Measurements from ENCODE around the gene ZNF629. TPM values are rescaled to one million over a fixed set of nuclear protein-coding genes. Genes with fewer than 3 reads are reported as not detected.
A peak's percentile ranks its signal among the peaks of the same experiment; 100 is the strongest.

The ZNF629 gene
- total and polyA plus RNA-seq, 11 donors: 11.2 to 30.9 (median 19.9) TPM

GRCh38 chr16:30746638-30747175, 40.3 kb downstream of the ZNF629 start:
- no peak for DNase-seq
- H3K9me3 ChIP-seq: no peaks in the 10 kb centered on the region
- H3K36me3 ChIP-seq: peaks cover 0 to 48% (median 35%) of the 10 kb centered on the region in 9 donors
- H3K27me3 ChIP-seq: no peaks in the 10 kb centered on the region
- WGBS, 4 donors: 90 to 93% (median 92%) methylated on average over 9 of the region's 9 CpGs
- H3K4me3 ChIP-seq: no peak overlapping the region
- H3K4me1 ChIP-seq: peaks cover 0 to 25% (median 7%) of the 10 kb centered on the region in 12 donors
- ATAC-seq: no peak
- TF ChIP-seq POLR2A (IDR thresholded peaks at IDR 0.05): no peak
- TF ChIP-seq, protein P1, sequence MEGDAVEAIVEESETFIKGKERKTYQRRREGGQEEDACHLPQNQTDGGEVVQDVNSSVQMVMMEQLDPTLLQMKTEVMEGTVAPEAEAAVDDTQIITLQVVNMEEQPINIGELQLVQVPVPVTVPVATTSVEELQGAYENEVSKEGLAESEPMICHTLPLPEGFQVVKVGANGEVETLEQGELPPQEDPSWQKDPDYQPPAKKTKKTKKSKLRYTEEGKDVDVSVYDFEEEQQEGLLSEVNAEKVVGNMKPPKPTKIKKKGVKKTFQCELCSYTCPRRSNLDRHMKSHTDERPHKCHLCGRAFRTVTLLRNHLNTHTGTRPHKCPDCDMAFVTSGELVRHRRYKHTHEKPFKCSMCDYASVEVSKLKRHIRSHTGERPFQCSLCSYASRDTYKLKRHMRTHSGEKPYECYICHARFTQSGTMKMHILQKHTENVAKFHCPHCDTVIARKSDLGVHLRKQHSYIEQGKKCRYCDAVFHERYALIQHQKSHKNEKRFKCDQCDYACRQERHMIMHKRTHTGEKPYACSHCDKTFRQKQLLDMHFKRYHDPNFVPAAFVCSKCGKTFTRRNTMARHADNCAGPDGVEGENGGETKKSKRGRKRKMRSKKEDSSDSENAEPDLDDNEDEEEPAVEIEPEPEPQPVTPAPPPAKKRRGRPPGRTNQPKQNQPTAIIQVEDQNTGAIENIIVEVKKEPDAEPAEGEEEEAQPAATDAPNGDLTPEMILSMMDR (IDR thresholded peaks at IDR 0.05): no peak
- peak overlapping the region in 1 of 12 donors; percentile 84 for H3K27ac ChIP-seq
- intact Hi-C loops (cut with DNase I): loop anchor here in 1 of 10 donors (5.0 to 10.0 kb wide), 2 partner anchors 49 to 168 kb away; partner anchors contain the start of gene SRCAP

DNA sequence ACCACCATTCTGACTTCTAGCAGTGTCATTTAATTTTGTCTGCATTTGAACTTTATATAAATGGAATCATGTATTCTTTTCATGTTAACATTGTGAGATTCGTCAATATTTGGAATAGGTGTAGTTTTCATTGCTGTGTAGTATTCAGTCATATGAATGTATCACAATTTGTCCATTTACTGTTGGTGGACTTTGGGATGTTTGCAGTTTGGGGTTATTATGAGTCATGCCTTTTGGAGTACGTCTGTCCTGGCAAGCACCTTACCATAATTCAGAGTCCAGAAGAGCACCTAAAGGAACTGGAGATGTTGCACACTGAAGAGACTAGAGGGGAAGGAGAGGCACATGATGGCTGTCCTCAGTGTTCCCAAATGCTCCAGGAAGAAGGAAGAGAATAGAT, 41.9 kb downstream of the ZNF629 start:
- H3K27ac ChIP-seq: peak overlapping the region in 2 of 12 donors; percentile 63 to 82
- no peak for ATAC-seq
- intact Hi-C loops (cut with DNase I): loop anchor here in 1 of 10 donors (5.0 to 10.0 kb wide), 2 partner anchors 48 to 170 kb away; partner anchors contain the start of gene SRCAP

DNA sequence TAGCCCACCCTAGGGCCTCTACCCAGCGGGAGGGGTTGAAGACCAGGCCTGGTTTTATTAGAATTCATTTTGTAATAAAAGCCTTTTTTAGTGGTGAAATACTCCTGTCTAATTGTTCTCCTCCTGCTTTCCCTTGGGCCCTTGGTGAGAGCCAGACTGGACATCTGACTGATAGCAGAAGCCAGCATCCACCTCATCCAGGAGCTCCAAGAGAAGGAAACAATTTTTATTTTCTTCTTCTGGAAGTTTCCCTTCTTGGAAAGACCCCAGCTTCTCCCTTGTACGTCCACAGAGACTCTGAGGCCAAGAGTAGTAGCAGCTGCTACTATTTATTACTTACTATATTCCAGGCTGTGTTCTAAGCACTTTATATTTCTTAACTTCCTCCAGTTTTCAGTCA, 42.8 kb downstream of the ZNF629 start:
- peaks cover 0 to 55% (median 31%) of the 10 kb centered on the region in 9 donors for H3K36me3 ChIP-seq
- intact Hi-C loops (cut with DNase I): loop anchor here in 2 of 10 donors (5.0 to 10.0 kb wide), 2 partner anchors 42 to 171 kb away; no protein-coding TSS in a partner anchor
- WGBS, 4 donors: 54 to 77% (median 72%) methylated on average over 2 of the region's 2 CpGs

More for the DNA sequence above, 41.9 kb downstream of the ZNF629 start:
- no peaks in the 10 kb centered on the region for H3K27me3 ChIP-seq
- no peak for DNase-seq
- H3K4me3 ChIP-seq: no peak overlapping the region
- 79 to 85% (median 79%) methylated on average over 2 of the region's 2 CpGs for WGBS, 4 donors
- peaks cover 0 to 42% (median 24%) of the 10 kb centered on the region in 12 donors for H3K4me1 ChIP-seq
- H3K36me3 ChIP-seq: peaks cover 0 to 49% (median 25%) of the 10 kb centered on the region in 9 donors
- TF ChIP-seq, protein P1 (IDR thresholded peaks at IDR 0.05): no peak
- H3K9me3 ChIP-seq: no peaks in the 10 kb centered on the region

DNA sequence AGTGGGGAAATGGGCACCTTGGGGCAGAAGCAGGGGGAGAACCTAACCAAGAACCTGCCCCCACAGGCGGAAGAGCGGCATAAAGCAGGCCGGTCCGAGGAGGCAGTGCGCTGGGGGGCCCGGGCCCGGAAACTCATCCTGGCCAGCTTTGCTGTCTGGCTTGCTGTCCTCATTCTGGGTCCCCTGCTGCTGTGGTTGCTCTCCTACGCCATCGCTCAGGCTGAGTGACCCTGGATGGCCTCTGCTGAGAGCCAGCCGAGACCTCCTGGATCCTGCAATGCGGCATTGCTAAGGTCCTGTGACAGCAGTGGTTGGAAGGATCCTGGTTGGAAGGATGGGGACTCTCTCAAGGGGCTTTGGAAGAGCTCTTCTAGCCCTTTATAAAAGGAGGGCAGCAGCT, 43.3 kb downstream of the ZNF629 start:
- peak in 1 of 4 donors; percentile 11 for ATAC-seq

More for the DNA sequence above, 42.8 kb downstream of the ZNF629 start:
- TF ChIP-seq POLR2A (IDR thresholded peaks at IDR 0.05): no peak
- TF ChIP-seq, protein P1 (IDR thresholded peaks at IDR 0.05): no peak
- no peak overlapping the region for H3K4me3 ChIP-seq
- peaks cover 0 to 41% (median 25%) of the 10 kb centered on the region in 12 donors for H3K4me1 ChIP-seq
- H3K27ac ChIP-seq: peak overlapping the region in 9 of 12 donors; percentile 23 to 82 (median 63)
- H3K9me3 ChIP-seq: no peaks in the 10 kb centered on the region
- peak in 2 of 5 donors; percentile 51 to 55 for DNase-seq
- H3K27me3 ChIP-seq: no peaks in the 10 kb centered on the region
- no peak for ATAC-seq

More for the DNA sequence above, 43.3 kb downstream of the ZNF629 start:
- DNase-seq: peak in 3 of 5 donors; percentile 57 to 65 (median 63)
- TF ChIP-seq, protein P1 (IDR thresholded peaks at IDR 0.05): no peak
- no peak for TF ChIP-seq POLR2A (IDR thresholded peaks at IDR 0.05)
- Histone ChIP-seq H3K27ac (peak overlapping the region in 9 of 12 donors; percentile 23 to 82 (median 63)), H3K4me1 (peaks cover 0 to 40% (median 24%) of the 10 kb centered on the region in 12 donors), H3K36me3 (peaks cover 0 to 59% (median 36%) of the 10 kb centered on the region in 9 donors), H3K4me3 (no peak overlapping the region), H3K27me3 (no peaks in the 10 kb centered on the region), H3K9me3 (no peaks in the 10 kb centered on the region)
- 81 to 92% (median 87%) methylated on average over 11 of the region's 11 CpGs for WGBS, 4 donors
- intact Hi-C loops (cut with DNase I): loop anchor here in 2 of 10 donors (5.0 to 10.0 kb wide), 2 partner anchors 41 to 171 kb away; no protein-coding TSS in a partner anchor
